Activated naive CD8-positive, alpha-beta T cell treated with anti-CD3 and anti-CD28 coated beads, Interleukin-2, amount 50 U/mL, for 16 hours (primary cell): ENCODE measurements around the gene HCK.
"Not testable (repeated sequence)": the region's sequence is repeated elsewhere in the genome, so short reads cannot be mapped to it uniquely, and the experiment has no call there.

Source experiments
- DNase-seq: peaks from one replicate; pipeline ENCODE4 v3.0.0-alpha.2; 2020; ENCODE audit warnings: low read depth, low spot score

Gene HCK

DNA sequence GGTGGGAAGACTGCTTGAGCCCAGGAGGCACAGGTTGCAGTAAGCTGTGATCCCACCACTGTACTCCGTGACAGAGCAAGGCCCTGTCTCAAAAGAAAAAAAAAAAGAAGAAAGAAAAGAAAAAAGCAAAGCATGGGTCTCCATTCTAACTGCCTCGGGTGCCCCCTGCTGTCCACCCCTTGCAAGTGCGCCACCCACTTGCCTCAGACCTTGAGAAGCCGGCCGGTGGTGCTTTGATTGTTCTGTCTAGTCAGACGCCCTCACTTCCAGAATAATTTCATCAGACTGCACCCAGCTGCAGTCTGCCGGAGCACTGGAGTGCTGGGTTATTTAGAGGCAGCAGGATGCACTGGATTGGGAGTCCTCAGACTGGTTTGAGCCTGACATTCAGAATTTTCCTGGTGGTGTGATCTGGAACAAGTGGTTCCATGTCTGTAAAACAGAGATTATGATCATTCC lies 39.9 kb downstream of the HCK start:
- peak; percentile 60 for DNase-seq

DNA sequence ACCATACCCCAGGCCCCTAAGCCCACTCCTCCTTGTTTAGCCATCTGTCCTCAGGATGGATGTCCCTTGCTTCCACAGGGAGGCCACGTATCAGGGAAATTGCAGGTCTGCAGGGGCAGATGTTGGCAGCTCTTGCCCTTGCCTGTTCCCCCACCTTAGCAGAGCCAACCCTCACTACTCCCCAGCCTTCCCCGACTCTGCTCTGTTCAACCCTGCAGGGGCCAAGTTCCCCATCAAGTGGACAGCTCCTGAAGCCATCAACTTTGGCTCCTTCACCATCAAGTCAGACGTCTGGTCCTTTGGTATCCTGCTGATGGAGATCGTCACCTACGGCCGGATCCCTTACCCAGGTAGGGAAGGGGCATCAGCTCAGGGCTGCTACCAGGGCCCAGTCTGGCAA lies 46.7 kb downstream of the HCK start:
- no peak for DNase-seq

- no peak for DNase-seq
Observed at GRCh38 chr20:32108814-32109391, 56.9 kb downstream of the HCK start.

- peak; percentile 81 for DNase-seq
Observed at GRCh38 chr20:32109392-32110172, 57.5 kb downstream of the HCK start, which contains the start of gene TM9SF4. TM9SF4 (plus strand) TSS chr20:32109714; CDS start chr20:32109741, 27 bp downstream.

DNA sequence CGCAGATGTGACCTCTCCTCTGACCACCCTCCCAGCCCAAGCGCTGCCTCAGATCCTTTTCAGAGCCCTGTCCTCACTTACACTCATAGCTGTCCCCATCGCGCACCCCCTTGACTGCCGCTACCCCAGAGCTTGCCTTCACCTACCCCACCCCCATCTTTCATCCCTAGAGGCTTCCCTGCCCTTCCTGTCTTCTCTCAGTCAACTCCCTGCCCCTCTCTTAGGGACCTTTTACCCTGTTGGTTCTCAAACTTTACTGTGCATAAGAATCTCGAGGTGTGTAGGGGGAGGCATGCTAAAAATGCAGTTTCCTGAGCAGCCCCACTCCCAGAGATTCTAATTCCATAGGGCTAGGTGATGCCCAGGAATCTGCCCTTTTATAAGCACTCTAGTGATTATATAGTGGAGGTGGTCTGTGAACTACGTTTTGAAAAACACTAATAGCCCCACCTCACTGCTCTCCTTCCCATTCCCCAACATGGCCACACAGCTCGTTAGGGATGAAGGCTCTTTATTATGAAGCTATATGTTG lies 58.2 kb downstream of the HCK start:
- DNase-seq = no peak

DNA sequence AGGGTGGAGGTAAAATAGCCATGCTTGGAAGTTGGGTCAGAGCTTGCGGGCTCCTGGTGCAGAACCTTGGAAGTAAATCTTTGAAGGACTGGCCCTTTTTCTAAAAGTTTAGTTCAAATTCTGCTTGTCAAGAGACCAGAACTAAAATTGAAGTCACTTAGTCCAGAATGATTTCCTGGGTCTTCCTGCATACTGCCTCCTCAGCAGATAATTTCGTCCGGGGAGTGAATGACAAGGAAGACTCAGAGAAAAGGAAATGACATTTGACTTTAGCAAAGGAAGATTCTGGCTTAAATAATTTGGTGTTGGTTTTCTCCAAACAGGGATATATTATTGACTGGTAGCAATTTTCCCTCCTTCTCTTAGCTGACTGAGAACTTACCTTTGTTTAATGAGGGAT lies 58.7 kb downstream of the HCK start:
- DNase-seq = no peak

- no peak for DNase-seq
Observed at GRCh38 chr20:32111156-32111686, 59.2 kb downstream of the HCK start.

DNA sequence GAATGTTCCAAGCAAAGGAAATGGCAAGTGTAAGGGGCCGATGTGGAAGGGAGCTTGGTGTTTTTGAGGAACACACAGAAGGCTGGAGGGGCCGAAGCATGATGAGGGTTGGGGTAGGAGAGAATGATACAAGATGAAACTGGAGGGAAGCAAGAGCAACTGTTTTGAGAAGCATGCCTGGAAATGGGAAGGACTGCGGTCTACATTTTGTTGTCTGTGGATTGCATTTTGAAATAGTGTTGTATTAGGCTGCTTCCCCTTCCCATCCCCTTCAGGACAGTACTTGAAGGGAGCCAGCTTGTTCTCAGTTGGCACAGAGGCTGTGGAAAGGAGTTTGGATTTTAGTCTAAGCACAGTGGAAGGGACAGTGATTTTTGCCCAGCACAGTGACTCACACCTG lies 59.7 kb downstream of the HCK start:
- no peak for DNase-seq

DNA sequence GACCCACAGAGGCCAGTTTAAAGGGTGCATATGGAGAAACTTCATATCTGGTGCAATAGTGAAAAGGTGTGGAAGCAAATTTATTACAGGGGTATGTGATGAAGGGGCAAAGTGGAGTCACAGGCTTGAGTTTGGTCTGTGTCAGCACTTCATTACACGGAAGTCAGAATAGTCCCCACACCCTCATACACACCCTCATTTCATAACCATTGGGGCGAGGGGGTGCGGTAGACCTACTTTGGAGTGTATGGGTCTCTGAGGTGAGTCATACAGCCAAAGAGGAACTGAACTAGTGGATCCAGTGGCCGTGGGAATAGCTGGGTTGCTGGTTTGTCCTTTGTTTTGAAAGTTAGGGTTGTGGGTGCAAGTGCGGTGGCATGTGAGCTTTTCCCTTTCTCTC lies 60.8 kb downstream of the HCK start:
- no peak for DNase-seq

GRCh38 chr20:32113591-32114260 lies 61.7 kb downstream of the HCK start:
- DNase-seq = no peak

- no peak for DNase-seq
Observed at GRCh38 chr20:32114305-32114960, 62.4 kb downstream of the HCK start.

DNA sequence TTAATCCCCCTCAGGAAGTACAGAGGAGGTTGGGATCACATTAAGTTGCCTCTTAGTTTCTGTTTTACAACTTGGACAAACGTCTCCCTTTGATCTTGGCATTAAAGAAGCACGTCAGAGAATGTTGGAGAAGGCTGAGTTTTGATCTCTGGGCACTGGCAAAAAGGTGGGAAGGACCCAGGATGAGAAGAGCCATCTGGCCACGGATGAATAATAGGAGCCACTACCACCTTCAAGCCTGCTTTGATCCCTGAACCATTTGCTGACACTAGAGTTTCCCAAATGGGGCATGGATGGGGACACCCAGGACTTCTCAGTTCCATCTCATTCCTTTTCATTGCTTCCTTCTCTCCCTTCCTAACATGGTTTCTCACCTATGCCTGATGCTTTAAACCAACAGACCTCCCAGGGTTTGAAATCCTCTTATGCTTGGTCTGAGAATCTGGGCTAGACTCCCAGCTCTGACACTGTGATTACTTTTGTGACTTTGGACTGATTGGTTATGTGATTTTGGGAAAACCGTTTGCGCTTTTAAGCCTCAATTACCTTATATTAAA lies 63.2 kb downstream of the HCK start:
- DNase-seq = no peak

GRCh38 chr20:32116079-32116521 lies 64.1 kb downstream of the HCK start:
- no peak for DNase-seq

- not testable (repeated sequence) for DNase-seq
Observed at GRCh38 chr20:32116796-32117195, 64.8 kb downstream of the HCK start.

- not testable (repeated sequence) for DNase-seq
Observed at GRCh38 chr20:32118427-32118826, 66.4 kb downstream of the HCK start.

DNA sequence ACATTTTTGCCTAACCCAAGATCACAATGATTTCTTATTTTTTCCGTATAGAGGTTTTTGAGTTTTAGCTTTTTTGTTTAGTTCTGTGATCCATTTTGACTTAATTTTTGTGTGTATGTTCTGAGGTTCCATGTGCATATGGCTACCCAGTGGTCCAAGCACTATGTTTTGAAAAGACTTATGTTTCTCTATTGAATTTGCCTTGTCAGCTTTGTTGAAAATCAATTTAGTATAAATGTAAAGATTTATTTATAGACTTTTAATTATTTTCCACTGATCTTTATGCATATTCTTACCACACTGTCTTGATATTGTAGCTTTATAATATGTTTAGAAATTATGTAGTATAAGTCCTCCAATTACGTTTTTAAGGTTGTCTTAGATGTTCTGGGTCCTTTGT lies 67.7 kb downstream of the HCK start:
- no peak for DNase-seq

- not testable (repeated sequence) for DNase-seq
Observed at GRCh38 chr20:32121908-32122307, 69.9 kb downstream of the HCK start.

DNA sequence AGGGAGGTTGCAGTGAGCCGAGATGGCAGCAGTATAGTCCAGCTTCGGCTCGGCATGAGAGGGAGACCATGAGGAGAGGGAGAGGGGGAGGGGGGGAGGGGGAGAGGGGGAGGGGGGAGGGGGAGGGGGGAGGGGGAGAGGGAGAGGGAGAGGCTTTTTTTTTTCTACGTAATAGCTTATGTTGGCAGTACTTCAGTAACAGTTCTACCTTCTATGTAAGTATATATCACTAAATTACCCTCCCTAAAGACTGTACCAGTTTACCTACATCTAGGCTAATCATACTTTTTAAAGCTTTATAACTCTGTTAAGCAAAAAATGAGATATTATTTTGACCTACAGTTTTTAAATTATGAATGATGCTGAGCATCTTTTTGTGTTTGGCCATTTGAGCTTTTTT lies 71.0 kb downstream of the HCK start:
- no peak for DNase-seq

DNA sequence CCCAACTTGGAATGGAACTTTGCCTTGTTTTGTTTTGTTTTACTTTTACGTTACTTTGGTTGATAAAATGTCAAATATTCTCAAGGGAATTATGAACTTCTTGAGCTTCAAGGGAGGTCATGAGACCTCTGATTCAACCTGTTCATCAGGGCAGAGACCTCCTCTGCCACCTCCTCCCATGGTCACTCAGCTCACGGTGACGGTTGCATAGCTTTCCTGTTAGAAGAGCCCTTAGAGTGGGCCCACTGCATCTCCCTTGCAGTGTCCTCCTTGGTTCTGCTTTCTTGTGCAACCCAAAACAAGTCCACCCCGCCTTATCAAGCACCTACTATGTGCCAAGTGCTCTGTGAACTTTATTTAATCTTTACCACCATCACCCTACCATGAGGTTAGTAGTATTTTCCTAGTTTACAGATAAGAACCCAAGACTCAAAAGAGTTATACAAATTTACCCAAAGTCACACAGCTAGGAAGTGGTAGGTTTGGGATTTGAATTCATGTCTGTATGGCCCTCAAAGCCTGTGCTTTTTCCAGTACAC lies 72.9 kb downstream of the HCK start:
- DNase-seq = no peak

GRCh38 chr20:32125506-32125905 lies 73.5 kb downstream of the HCK start:
- DNase-seq = no peak

- DNase-seq = no peak
Observed at GRCh38 chr20:32126919-32127318, 74.9 kb downstream of the HCK start.
